NCI-H82 (cell line): ENCODE measurements around the gene SSTR5.

Source experiments
- DNase-seq: peaks from one replicate; lab custom pipeline; 2025; lab: John Stamatoyannopoulos, UW

Gene SSTR5

DNA sequence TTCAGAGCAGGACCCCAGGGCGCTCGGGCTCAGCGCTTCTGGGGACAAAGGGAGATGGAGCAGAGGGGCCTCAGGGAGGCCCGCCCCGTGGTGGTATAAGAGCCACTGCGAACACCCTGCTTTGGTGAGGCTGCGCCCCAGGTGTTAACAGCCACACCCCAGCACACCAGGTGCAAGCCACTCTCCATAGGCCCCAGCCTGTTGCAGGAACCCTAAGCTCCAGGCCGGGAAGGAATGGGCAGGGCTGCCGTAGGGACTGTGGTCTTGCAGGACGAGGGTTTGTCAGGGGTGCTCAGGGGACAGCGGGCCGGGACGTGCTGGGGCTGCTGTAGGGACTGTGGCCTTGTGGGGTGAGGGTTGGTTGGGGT is 17.0 kb upstream of the SSTR5 start:
- DNase-seq = no peak

DNA sequence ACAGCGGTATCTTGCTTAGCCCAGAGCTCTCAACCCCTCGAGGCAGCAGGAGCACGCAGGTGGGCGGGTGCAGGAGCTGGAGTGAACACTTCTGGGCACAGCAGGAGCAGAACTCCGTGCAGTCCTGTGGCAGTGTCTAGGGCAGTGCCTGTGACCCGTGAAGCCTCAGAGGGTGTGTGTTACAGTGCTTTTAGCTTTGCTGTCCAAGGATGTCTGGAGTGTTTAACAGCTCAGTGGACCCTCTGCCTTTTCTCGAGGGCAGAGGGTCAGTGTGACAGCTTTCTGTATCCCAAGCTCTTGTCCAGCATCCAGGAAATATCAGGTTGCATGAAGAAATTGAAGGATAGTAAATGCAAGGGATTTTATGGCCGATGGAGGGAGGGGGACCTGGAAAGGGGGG is 16.4 kb upstream of the SSTR5 start:
- DNase-seq = no peak

DNA sequence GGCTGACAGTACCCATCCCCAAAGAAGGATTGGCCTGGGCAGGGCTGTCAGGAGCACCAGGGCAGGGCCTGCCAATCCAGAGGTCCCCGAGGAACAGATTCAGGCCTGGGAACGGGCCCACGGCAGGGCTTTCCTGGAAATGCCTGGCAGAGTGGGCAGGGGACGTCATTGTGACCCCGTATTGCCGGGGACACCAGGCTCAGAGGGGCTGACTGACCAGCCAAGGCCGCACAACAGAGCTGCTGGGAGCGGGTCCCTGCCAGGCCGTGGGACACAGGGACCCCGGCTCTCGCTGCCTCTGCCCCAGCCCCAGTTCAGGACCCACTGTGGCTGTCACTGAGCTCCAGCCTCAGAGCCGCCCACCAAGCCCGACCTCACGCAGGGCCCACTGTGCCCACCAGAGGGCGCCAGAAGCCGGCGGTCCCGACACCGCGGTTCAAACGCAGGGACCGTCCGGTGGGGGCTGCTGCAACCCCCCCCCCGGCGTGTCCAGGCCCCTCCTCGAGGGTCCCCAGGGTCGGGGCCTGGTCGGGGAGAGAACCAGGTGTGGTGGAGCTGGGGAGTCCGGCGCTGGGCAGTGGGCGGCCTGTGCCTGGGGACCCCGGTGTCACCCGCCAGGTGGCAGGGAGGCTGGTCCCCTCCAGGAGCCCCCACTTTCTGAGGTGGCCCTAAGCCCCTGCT is 15.2 kb upstream of the SSTR5 start:
- DNase-seq = peak; percentile 52

DNA sequence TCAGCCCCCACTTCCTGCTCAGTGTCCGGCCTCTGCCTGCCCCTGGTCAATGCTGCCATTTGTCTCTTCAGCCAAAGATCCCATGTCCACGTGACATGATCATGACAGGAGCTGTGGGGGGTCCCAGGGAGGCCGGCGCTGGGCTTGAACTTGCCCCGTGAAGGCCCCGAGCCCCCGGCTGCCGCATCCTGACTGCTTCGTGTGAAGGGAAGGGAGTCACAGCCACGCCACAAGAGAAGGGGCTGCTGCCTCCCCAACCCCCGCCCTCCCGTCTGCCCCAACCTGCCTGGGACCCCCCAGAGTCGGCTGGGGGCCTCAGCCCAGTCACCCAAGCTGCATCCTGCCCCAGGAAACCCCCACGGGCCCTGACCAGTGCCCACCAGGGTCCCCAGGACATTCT is 14.3 kb upstream of the SSTR5 start:
- DNase-seq = no peak

DNA sequence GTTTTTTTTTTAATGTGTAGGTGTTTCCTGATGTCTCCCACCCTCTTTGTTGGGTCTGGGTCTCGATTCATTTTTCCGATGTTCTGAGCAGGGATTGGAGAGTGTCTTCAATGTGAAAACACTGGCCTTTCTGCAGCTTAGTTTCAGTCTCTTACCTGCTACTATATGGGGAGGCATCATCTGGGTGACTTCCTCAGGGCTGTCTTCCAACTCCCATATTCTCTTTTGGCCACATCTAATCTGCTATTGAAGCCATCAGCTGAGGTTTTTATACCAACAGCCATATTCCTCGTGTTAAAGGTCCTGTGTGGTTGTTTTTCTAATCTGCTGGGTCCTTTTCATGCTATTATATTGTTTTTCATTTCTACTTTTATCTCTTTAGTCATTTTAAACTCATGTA is 13.2 kb upstream of the SSTR5 start:
- DNase-seq = no peak

DNA sequence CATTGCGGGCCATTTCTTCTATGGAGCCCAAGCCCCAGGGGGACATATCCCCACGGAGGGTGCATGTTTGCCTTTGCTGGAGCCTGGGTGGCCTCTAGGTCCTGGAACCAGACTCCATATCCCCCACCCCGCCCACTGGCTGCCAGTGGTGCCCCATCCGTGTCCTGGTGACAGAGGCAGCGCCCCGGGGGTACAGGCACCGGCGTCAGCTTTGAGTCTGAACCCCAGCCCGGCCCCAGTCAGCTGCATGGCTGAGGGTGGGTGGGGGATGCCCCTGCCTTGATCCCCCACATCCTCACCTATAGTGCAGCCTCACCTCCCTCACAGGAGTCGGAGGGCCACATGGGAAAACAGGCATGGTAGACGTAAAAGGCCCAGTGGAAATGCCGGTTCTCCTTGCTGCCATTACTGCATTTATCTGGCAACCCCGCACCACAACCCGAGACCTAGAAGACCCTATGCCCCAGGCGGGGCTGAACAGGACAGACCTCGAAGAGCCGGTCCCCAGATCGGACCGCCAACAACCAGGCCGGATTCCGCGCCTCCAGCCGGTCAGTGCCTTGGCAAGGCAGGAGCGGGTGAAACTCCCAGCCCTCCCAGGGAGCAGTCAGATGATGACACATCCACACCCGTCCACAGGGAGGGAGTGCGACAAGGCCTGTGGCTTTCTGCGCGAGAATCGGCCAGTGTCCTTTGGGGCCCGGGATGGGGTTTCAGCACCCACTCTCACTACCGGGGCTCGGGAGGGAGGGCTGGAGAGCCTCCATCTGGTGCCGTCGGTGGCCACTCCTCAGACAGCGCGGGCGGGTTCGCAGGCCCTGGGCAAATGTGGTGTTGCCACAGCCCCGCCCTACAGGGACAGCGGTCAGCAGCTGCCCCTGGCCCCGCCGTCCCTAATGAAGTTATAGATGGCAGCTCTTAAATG is 11.9 kb upstream of the SSTR5 start:
- DNase-seq = no peak

DNA sequence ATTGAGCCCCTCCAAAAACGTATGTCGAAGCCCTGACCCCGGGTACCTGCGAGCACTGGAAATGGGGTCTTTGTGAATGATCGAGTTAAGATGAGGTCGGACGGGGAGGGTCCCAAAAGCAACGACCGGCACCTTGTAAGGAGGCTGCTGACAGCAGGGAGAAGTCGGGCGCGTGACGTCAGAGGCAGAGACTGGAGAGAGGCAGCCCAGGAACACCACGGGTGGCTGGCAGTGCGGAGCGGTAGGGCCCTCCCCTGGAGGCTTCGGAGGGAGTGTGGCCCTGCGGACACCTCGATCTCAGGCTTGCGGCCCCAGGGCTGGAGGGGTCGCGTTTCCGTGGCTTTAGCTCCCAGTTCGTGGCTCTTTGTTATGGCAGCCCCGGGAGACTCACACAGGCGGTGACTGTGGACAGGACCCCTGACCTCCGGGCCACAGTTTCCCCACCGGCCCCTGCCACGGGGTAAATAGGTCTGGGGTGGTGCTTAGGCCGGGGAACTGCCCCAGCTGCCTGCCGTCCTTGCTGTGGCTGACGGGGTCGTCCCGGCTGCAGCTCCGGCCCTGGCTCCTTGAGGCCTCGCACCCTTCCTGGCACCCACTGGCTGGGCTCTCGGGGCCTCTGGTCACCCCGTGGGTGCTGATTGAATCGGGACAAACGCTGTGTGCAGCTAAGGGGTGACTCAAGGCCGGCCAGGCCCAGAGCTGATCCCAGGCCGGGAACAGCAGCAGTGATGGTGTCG is 10.6 kb upstream of the SSTR5 start:
- DNase-seq = peak; percentile 12

DNA sequence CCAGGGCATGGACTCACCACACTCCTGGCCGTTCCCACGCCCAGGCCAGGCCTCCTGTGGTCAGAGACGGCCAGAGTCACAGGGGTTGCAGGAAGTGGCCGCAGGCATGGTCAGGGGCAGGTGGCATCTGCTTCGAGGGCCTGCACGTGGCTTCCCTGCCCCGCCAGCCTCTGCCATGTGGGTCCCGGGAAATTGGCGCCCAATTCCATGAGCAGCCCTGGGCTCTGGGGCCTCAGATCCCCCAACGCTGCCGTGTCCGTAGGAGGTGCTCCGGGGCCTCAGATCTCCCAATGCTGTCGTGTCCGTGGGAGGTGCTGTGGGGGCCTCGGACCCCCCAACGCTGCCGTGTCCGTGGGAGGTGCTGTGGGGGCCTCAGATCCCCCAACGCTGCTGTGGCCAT is 9.7 kb upstream of the SSTR5 start:
- no peak for DNase-seq

DNA sequence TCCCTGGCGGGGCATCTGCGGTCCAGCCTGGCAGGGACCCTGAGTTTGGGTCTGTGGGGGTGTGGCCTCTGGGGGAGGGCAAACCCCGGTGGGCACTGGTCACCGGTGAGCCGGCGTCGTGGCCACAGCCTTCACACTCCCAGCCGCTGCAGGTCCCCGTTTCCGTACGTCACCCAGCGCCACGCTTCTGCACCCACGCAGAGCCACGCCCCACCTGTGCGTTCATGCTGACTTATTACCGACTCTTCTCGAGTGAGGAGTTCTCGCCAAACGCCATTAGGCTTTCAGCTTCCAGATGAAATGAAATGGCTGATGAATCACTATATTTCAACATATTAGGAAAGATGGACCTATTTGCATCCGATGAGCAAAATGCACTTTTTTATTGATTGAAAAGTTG is 8.8 kb upstream of the SSTR5 start:
- DNase-seq = no peak

DNA sequence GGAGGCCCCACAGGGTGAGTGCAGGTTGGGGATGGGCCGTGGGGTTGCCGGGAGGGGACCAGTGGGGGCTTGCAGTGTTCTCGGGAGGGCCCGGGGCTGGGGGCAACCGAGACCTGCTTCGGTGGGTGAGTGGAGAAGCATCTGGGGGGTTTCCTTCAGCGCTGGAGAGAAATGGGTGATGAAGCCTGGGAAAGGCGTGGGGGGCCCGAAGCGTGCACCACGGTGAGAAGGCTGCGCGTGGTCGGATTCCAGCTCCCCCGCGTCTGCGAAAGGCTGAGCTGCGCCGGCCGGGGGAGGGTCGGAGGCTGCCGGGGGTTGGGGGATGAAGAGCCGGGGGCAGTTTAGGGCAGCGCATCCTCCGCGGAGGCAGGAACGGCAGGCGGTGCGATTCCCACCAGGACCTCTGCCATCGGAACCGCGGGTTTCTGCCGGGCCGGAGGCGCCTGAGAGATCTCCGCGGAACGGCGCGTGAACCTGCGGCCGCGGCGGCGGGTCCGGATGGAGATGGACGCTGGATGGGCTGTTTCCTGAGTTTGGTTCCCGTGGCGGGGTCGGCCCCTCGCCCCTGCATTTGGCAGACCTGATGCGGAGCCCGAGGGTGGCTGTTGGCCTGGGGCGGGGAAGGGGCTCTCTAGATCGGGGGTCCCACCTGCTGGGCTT is 6.9 kb upstream of the SSTR5 start:
- no peak for DNase-seq

DNA sequence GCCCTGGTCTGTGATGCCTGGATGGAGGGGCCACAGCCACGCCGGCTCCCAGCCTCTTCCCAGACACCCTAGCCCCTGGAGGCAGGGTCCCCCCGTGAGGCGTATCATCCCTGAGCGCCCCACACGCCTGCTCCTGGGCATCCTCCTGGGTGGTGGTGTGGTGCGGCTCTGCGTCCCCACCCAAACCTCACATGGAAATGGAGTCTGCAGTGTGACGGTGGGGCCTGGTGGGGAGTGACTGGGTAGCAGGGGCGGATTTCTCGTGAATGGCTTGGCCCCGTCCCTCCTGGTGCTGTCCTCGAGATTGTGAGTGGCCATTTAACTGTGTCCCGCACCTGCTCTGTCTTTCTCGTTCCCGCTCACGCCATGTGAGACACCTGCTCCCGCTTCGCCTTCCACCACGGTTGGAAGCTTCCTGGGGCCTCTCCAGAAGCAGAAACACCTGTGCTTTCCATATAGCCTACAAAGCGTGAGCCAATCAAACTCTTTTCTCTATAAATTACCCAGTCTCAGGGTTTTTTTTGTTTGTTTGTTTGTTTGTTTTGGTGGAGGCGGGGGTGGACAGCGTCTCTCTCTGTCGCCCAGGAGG is 5.9 kb upstream of the SSTR5 start:
- DNase-seq = no peak

DNA sequence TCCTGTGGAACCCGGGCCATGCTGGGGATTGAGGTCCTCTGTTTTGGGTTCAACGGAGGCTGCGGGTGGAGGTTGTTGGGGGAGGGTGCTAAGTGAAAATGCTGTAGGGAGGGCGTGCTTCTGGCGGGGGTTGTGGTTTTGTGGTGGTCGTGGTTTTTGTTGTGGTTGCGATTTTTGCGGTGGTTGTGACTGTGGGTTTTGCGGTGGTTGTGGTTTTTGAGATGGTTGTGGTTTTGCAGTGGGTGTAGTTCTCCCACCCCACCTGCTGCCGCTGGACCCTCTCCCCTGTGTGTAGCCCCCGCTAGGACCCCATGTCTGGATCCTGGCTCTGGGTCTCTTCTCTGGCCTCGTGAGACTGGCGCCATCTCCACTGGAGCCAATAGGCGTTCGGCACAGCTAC is 4.9 kb upstream of the SSTR5 start:
- no peak for DNase-seq

DNA sequence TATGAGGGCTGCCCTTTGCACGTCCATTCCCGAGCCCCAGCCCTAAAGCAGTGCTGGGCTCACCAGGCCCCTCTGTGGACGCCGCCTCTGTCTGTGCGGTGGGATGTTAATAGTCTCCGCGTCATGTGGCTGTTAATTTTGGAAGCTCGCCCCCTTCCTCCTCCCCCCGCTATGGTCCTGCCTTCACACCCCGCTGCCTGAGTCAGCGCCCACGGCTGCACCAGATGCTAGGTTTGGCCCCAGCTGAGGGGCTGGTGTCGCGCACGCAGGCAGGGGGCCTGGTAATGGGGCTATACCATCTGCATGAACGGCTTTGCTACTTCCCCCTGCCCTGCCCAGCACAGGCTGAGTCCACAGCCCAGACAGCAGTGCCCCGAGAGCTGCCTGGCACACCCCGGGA is 4.1 kb upstream of the SSTR5 start:
- no peak for DNase-seq

DNA sequence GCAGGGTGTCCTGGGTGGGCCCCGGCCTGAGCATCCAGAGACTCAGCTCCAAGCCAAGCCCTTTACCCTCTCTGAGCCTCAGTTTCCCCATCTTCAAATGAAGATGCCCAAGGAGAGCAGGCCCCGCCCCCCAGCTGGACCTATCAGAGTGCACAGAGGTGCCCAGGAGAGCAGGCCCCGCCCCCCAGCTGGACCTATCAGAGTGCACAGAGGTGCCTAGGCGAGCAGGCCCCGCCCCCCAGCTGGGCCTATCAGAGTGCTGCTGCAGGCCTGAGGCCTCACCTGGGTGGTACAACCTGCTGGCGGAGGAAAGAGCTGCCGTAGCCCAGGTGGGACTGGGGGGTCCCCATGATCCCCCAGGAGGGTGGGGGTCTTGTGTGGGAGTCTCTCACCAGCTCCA is 3.4 kb upstream of the SSTR5 start:
- no peak for DNase-seq

DNA sequence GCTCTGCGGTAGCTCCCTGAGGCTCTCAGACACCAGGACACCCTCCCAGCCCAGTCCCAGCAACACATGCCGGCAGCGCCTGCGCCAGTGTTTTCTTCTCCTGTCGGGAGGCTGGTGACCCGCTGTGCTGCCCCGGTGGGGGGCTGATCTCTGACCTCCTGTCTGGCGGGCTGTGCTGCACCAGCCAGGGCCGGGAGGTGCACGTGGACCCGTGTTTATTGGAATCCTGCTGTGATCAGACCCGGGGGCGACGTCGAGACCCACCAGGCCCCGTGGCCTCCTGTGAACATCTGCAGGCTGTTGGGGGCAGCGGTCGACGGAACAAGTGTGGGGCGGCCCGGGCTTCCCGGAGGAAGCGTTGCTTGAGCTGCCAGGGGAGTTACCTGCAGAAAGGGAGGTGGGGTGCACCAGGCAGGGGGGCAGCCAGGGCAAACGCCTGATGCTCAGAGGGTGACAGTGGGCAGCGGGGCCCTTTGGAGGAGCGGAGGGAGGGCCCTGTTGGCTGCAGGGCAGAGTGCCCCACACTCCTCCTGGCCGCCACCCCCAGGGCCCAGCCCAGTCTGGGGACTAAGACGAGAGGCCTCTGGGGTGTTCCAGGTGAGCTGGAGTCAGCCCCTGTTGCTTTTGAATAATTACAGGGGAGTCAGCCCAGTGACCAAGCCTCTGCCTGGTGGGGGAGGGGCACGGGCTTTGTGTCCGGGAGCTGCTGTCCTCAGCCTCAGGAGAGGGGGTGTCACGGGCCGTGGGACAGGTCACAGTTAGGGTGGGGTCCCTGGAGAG is 2.3 kb upstream of the SSTR5 start:
- no peak for DNase-seq

DNA sequence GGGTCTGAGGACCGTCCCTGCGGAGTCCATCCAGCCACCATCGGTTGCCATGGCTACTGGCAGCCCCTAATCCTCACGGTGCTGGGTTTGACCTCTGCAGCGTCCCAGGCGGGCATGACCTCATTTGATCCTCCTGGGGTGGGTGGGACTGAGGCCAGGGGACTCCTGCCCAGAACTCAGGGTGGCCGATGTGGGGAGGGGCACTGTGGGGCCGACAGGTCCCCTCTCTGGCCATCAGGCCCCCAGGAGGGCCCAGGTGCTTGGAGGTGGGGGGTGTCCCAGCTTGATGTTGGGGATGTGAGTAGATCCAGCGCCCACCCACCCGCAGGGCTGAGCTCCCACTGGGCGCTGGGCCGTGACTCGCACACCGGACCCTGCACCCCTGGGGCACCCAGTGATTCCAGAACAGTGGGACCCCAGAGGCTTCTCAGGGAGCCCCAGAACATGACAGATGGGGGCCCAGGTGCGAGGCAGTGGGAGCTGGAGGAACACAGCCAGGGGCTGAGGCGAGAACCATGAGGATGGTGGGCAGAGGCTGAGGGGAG is 1.6 kb upstream of the SSTR5 start:
- DNase-seq = no peak

DNA sequence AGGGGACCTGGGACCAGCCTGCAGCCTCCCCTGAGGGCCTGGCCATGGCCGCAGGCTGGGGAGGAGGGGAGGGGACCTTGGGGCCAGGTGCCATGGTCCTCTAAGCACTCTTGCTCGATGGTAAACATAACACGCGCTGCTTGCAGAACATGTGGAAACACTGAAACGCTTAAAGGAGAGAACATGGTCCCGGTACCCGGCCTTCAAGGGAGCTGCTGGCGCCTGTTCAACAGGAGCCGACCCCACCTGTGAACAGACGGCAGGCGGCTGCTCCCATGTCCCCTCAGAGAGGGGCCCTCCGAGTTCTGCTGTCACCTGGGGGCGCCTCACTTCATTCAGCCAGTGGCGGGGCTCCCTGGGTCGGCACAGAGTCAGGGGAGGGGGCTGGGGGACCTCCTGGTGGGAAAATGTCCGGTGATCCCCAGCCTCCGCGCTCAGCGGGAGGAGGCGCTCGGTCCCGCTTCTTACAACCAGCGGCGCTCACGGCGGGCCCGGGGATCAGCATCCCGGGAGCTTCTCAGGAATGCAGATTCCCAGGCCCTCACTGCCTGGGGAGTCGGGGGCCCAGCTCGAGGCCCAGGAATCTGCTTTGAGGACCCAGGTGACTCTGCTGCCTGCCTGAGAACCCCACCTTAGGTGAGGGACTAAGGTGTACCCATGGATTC is 854 bp upstream of the SSTR5 start:
- no peak for DNase-seq

DNA sequence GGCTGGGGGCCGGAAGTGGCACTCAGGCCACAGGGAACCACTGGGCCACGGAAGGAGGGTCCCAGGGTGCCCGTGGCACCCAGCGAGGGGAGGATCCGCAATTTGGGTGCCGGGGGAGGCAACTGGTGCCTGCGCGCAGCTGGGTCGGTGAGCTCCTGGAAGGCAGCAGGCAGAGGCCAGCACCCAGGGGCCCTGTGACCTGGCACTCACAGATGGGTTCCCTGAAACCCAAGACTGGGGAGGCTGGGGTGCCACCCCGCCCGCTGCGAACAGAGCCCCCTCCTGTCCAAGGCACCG is 663 bp downstream of the SSTR5 start:
- no peak for DNase-seq

DNA sequence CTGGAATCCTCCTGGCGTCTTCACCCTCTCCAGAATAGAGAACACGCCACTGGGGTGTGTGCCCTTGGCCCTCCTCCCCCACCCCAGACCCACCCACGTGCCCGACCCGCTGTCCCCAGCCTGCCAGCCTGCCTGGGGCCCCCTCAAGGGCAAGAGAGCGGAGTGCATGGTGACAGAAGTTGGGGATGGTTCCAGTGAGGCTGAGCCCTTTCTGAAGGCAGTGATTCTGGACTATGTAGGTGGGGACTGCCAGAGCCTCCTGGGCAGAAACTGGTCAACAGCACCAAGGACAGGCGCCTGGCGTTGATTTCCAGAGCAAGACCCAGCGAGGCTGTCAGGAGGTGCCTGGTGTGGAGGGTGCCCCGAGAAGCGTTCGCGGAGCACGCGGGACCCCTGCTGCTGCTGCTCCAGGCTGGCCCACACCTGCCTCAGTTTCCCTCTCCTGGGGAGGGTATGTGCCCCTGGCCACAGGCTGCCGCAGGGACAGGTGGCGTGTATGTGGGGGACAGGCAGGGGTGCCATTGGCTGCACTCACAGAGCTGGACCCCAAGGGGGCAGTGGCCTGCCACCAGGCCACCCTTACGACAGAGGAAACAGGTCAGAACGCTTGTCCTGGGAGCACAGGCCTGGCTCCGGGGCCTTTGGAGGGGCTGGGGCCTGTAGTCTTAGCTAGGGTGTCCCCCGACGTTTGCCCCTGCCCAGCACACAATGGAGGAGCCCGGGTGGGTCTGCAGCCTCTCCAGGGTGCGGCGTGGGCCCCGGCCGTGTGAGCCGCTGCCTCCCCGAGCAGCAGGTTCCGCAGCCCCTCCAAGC is 1.2 kb downstream of the SSTR5 start:
- DNase-seq = no peak

DNA sequence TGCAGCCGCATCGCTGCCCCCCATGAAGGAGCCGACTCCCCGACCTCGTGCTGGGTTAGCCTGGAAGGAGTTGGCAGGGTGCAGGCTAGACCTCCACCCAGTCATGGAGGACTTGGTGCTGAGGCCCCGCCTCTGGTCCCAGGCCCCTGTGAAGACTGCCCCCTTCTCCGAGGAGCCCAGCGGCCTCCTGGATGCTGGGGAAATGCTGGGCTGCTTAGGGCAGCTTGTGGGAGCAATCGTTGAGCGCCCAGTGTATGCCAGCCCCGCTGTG is 1.8 kb downstream of the SSTR5 start:
- DNase-seq = no peak
